Measurements from ENCODE around the gene NXPH4.

Gene NXPH4

GRCh38 chr12:57191410-57191809 lies 25.2 kb upstream of the NXPH4 start:
- TF ChIP-seq CTCF (conservative IDR thresholded peaks at IDR 0.05), result no peak
- H3K27ac ChIP-seq, result no peak overlapping the region

DNA sequence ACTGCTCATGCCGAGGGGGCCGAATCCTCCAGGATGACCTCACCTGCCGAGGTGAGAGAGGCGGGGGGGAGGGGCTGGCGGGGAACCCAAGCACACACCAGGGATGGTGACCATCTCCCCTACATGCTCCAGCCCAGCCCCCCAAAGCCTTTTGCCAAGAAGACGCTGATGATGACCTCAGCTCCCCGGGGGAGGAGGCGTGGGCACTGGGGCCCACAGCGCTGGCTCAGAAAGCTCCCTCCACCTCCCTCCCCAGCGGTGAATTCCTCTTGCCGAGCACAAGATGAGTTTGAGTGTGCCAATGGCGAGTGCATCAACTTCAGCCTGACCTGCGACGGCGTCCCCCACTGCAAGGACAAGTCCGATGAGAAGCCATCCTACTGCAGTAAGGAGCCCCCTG lies 23.7 kb upstream of the NXPH4 start:
- no peak for TF ChIP-seq CTCF (conservative IDR thresholded peaks at IDR 0.05)
- no peak overlapping the region for H3K27ac ChIP-seq

DNA sequence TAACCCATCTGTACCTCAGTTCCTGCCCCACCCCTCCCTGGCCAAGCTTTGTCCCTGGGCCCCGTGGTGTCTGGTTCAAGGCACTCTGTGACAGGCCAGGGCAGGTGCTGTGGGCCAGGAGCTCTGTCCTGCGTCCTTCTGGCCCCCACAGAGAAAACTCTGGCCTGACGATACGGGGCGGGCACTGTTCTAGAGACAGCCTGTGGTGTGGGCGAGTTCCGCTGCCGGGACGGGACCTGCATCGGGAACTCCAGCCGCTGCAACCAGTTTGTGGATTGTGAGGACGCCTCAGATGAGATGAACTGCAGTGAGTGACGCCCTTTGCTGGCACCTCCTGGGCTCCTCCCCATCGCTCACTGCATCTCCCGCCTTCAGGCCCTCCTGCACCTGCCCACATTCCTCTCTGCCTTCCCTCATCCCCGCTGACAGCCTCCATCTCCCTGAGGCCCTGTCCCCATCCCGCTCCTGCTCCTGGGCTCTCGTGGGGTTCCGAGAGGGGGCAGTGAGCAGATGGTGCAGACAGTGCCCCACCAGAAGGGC lies 22.8 kb upstream of the NXPH4 start:
- no peak for TF ChIP-seq CTCF (conservative IDR thresholded peaks at IDR 0.05)

DNA sequence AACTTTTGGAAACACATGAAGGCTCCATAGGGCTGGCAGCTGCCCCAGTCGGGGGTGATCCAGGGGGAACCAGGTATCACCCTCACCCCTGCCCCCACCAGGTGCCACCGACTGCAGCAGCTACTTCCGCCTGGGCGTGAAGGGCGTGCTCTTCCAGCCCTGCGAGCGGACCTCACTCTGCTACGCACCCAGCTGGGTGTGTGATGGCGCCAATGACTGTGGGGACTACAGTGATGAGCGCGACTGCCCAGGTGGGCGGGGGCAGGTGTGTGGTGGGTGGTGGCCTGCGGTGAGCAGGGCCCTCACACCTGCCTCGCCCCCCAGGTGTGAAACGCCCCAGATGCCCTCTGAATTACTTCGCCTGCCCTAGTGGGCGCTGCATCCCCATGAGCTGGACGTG lies 22.3 kb upstream of the NXPH4 start:
- H3K27ac ChIP-seq, result no peak overlapping the region

More for the DNA sequence above, 22.8 kb upstream of the NXPH4 start:
- H3K27ac ChIP-seq, result no peak overlapping the region

GRCh38 chr12:57195186-57195585 lies 21.4 kb upstream of the NXPH4 start:
- no peak for TF ChIP-seq CTCF (conservative IDR thresholded peaks at IDR 0.05)
- H3K27ac ChIP-seq, result no peak overlapping the region

More for the DNA sequence above, 22.3 kb upstream of the NXPH4 start:
- no peak for TF ChIP-seq CTCF (conservative IDR thresholded peaks at IDR 0.05)

- H3K27ac ChIP-seq, result no peak overlapping the region
- no peak for TF ChIP-seq CTCF (conservative IDR thresholded peaks at IDR 0.05)
These were observed 20.8 kb upstream of the NXPH4 start for GRCh38 chr12:57195611-57196371.

DNA sequence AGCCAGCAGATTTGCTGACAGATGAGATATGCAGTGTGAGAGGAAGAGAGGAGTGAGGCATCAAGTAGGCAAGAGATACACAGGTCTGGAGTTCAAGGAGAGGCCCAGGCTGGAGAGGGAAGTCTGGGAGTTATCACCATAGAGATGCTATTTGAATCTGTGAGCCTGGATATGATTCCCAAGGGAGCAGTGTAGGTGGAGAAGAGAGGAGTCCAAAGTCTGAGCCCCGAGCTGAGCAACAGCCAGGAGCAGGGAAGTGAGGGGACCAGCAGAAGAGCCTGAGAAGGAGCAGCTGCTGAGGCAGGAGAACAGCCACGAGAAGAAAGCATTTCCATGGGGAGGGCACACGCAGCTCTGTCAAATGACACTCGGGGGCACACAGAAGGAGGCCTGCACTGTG lies 20.2 kb upstream of the NXPH4 start:
- H3K27ac ChIP-seq, result no peak overlapping the region
- no peak for TF ChIP-seq CTCF (conservative IDR thresholded peaks at IDR 0.05)
